Ovary (tissue), 9 donors: ENCODE measurements around the gene C21orf91. TPM values are rescaled to one million over a fixed set of nuclear protein-coding genes. Genes with fewer than 3 reads are reported as not detected.

Experiments
- DNase-seq, 5 donors: peaks; one replicate each; pipeline ENCODE4 v3.0.0-alpha.2; 2019 to 2020
- H3K27ac ChIP-seq, 2 donors: fragments of 200-600 bp; one replicate each; pipeline versions ENCODE4 v1.5.1 to v1.8.0; 2019 to 2022
- H3K27me3 ChIP-seq: fragments of 200-600 bp; one replicate; pipeline ENCODE4 v1.8.0; 2022
- H3K36me3 ChIP-seq: fragments of 200-600 bp; sonication (generic); one replicate; pipeline ENCODE4 v1.5.1; 2019
- H3K4me1 ChIP-seq: one replicate; pipeline ENCODE4 v1.8.1; 2013; ENCODE audit warnings: mild to moderate bottlenecking, moderate library complexity; ENCODE audit not compliant: insufficient read depth
- H3K4me3 ChIP-seq: fragments of 200-600 bp; sonication (generic); one replicate; pipeline ENCODE4 v1.5.1; 2017
- H3K9me3 ChIP-seq, 2 donors: fragments of 200-600 bp in 1 of 2; sonication (generic) in 1 of 2; one replicate each; pipeline versions ENCODE4 v1.5.1 to v1.8.1; 2013 to 2019; ENCODE audit warnings: mild to moderate bottlenecking in 1 of 2, moderate library complexity in 1 of 2
- EP300 ChIP-seq: sonication (generic); formaldehyde crosslinking; IDR thresholded peaks from one replicate; pipeline ENCODE4 v1.6.1; 2017; ENCODE audit warnings: antibody characterized with exemption
- POLR2A ChIP-seq: fragments of 450-650 bp; IDR thresholded peaks from one replicate; pipeline ENCODE4 v1.6.1; 2017; ENCODE audit warnings: antibody characterized with exemption, mild to moderate bottlenecking, moderate library complexity
- WGBS, 3 donors: extraction: QIAGEN DNeasy Blood & Tissue Kit in 1 of 3; methylation state at CpG; one replicate each; pipeline versions ENCODE4 v1.1.5 to v1.1.7; 2013 to 2017; 5-methylcytosine and 5-hydroxymethylcytosine counted together
- intact Hi-C, 4 donors: fragments of 100-400 bp; cut with DNase I; formaldehyde crosslinking; loops; one replicate each; pipeline versions ENCODE4 v1.11.0 to v1.15.1; 2022 to 2023
- polyA plus RNA-seq, 2 donors: library from polyadenylated mRNA; stranded (reverse); fragments of 200-250 nt in 1 of 2; fragments of 350-450 nt in 1 of 2; fragmentation: Illumina TruSeq in 1 of 2; extraction: RNeasy Lipid Tissue Mini Kit (QIAGEN cat#74804) in 1 of 2; gene quantifications; one replicate each; pipeline ENCODE4 v1.2.3, GENCODE V29; 2013 to 2014
- total RNA-seq, 7 donors: library from RNA; depleted of rRNA in 2 of 7; stranded (reverse); fragments of >200 nt in 2 of 7; fragmentation: NEBNext Ultra II Directional in 3 of 7; extraction: Animal tissue kit (Norgen Biotek cat#: 25700) in 3 of 7; gene quantifications; one replicate each; pipeline versions ENCODE4 v1.1.0 to v1.2.4, GENCODE V29; 2016 to 2023
- TF ChIP-seq, protein P1 (sequence below), 3 donors: fragments of 450-650 bp in 2 of 3; fragments of 200-600 bp in 1 of 3; IDR thresholded peaks; one replicate each; pipeline versions ENCODE4 v1.5.1 to v1.8.0; 2016 to 2022; ENCODE audit warnings: antibody characterized with exemption in 3 of 3, mild to moderate bottlenecking in 1 of 3
- donor health status: DM: no; HTN: no; CAD: no; lungs with moderate emphysema.
- donor health status: DM: no; HTN: no; CAD: no.
- donor health status: Bipolar disorder and iron deficiency.
- donor health status: DM: yes; HTN: yes; CAD: no.
- donor health status: DM: no; HTN: no; CAD: no.
- donor health status: DM: yes; HTN: yes; CAD: no.

The C21orf91 gene
- total and polyA plus RNA-seq, 9 donors, result 5.3 to 19.2 (median 14.6) TPM

DNA sequence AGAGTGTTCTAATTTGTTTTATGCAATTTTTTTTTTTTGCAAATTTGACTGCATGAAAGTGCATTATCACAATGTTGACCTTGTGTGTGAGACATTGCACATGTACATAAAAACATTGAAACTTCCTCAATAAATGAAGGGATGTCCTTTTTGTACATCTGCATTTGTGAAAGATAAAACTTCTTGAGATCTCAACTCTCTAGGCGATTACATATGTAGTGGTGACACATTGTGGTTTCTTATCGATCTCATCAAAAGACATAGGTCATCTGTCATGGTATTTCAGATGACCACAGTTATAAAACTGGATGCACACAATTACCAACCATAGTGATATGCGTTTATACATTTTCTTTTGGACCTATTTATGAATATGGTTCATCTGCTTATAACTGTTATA, 35.6 kb upstream of the C21orf91 start:
- Histone ChIP-seq H3K4me3 (no peak overlapping the region), H3K27me3 (no peaks in the 10 kb centered on the region), H3K9me3 (no peaks in the 10 kb centered on the region), H3K27ac (no peak overlapping the region), H3K4me1 (no peaks in the 10 kb centered on the region), H3K36me3 (no peaks in the 10 kb centered on the region)
- intact Hi-C loops, result no loop called here
- TF ChIP-seq EP300, result no peak
- no peak for TF ChIP-seq POLR2A
- TF ChIP-seq, protein P1, sequence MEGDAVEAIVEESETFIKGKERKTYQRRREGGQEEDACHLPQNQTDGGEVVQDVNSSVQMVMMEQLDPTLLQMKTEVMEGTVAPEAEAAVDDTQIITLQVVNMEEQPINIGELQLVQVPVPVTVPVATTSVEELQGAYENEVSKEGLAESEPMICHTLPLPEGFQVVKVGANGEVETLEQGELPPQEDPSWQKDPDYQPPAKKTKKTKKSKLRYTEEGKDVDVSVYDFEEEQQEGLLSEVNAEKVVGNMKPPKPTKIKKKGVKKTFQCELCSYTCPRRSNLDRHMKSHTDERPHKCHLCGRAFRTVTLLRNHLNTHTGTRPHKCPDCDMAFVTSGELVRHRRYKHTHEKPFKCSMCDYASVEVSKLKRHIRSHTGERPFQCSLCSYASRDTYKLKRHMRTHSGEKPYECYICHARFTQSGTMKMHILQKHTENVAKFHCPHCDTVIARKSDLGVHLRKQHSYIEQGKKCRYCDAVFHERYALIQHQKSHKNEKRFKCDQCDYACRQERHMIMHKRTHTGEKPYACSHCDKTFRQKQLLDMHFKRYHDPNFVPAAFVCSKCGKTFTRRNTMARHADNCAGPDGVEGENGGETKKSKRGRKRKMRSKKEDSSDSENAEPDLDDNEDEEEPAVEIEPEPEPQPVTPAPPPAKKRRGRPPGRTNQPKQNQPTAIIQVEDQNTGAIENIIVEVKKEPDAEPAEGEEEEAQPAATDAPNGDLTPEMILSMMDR (IDR thresholded peaks at IDR 0.05), result no peak
- DNase-seq, result no peak
- 81 to 89% (median 85%) methylated on average over 3 of the region's 3 CpGs for WGBS, 3 donors

DNA sequence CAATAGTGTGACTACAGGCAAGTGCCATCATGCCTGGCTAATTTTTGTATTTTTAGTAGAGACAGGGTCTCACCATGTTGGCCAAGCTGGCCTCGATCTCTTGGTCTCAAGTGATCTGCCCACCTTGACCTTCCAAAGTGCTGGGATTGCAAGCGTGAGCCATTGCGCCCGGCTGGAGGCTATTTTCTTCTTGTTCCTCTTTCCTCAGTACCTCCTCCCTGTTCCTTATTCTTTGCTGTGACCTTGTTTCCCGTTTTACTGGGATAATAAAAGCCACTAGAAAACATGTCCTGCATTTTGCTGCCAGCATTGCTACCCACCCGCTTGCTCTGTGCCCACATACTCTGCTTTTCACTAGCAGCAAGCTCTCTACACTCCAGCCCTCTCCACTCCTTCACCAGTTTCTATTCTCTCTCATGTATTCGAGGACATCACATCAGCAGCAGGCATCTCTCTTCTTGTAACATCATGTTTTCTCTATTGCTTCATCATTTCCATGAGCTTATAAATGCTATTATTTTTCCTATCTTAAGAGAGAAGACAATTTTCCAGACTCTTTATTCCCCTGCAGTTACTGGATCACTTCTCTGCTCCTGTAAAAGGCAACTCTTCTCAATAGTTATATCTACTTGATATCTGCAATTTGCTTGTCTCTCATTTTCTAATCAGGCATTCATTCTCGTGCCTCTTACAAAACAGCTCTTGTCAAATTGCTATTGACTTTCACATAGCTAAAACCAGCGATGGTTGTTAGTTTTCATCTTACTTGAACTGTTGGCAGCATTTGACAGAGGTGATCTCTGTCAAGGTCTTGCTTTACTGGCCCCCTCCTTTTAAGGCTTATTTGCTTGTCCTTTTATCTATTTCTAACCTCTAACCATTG, 34.5 kb upstream of the C21orf91 start:
- 67 to 74% (median 73%) methylated on average over 9 of the region's 9 CpGs for WGBS, 3 donors
- no peak overlapping the region for H3K4me3 ChIP-seq
- TF ChIP-seq POLR2A, result no peak
- TF ChIP-seq, protein P1 (IDR thresholded peaks at IDR 0.05), result no peak
- TF ChIP-seq EP300, result no peak
- intact Hi-C loops, result no loop called here
- H3K36me3 ChIP-seq, result no peaks in the 10 kb centered on the region
- no peak overlapping the region for H3K27ac ChIP-seq
- no peak for DNase-seq
- no peaks in the 10 kb centered on the region for H3K27me3 ChIP-seq
- no peaks in the 10 kb centered on the region for H3K9me3 ChIP-seq
- no peaks in the 10 kb centered on the region for H3K4me1 ChIP-seq

DNA sequence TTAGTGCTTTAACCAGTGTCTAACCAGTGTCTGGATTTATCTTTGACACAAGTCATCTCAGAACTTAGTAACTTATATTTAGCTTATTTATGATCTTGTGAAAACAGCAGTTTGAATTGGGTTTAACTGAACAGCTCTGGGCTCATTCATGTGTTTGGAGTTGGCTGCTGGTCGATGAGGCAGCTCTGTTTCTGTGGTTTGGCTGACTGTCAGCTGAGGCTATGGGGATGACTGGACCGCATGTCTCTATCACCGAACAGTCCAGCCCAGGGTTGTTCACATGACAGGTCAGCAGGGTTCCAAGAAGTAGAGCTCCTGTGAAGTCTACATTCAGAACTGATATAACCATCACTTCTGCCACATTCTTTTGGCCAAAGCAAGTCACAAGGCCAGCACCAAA, 29.1 kb upstream of the C21orf91 start:
- Histone ChIP-seq H3K9me3 (no peaks in the 10 kb centered on the region), H3K27me3 (no peaks in the 10 kb centered on the region)
- 4 to 15% (median 12%) methylated on average over 3 of the region's 3 CpGs for WGBS, 3 donors

DNA sequence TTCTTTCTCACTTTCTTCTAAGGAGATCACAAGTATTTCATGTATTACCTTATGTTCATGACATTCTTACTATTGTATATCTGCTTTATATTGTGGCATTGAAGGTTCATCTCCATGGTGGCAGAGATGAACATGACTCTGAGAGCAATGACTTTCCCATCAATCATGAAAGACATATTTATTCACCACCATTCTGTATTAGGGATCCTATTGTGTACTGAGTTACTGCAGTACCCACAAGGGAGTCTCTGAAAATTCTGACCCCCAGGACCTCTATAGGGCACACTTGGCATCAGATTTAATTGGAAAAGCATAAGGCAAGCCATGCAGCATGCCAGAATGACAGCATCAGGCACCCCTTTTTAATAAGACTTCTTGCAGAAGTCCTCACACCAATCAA, 21.9 kb upstream of the C21orf91 start:
- no peaks in the 10 kb centered on the region for H3K4me1 ChIP-seq
- no peak for TF ChIP-seq POLR2A
- H3K9me3 ChIP-seq, result no peaks in the 10 kb centered on the region
- no peaks in the 10 kb centered on the region for H3K36me3 ChIP-seq
- H3K27me3 ChIP-seq, result no peaks in the 10 kb centered on the region
- H3K4me3 ChIP-seq, result no peak overlapping the region
- no peak for DNase-seq
- intact Hi-C loops, result no loop called here
- H3K27ac ChIP-seq, result no peak overlapping the region

More for the DNA sequence above, 29.1 kb upstream of the C21orf91 start:
- Histone ChIP-seq H3K4me1 (no peaks in the 10 kb centered on the region), H3K4me3 (no peak overlapping the region), H3K27ac (no peak overlapping the region), H3K36me3 (no peaks in the 10 kb centered on the region)
- intact Hi-C loops, result no loop called here
- TF ChIP-seq POLR2A (no peak), EP300 (no peak)
- TF ChIP-seq, protein P1 (IDR thresholded peaks at IDR 0.05), result no peak
- no peak for DNase-seq

DNA sequence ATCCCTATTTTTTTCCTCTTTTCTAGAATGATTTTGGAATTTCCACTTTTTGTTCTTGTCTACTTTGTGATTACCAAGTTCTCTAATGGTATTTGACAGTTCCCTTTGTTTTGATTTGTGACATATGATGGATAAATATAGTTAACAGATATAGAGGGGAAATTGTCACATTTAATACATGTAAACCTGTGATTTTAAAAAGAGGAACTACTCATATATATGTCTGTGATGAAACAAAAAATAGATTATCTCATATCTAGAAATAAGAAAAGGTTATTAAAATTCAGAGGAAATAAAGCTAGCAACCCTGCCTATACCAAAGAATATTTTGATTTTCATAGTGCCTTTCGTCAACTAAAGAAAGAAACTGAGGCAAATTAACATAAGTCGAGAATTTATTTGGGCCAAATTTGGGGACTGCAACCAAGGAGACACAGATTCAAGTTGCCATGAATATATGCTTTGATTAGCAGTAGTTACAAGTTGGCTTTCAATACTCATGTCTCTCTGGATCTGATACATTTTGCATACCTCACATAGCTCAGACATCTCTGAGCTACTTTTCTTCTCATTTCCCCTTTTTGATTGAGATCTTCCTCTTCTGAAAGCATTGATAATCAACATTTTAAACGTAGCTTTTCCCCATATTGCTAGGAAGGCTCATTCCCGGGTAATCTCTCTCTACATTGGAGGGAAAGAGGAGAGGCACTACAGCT, 15.6 kb upstream of the C21orf91 start:
- Histone ChIP-seq H3K4me3 (no peak overlapping the region), H3K27ac (no peak overlapping the region), H3K9me3 (no peaks in the 10 kb centered on the region), H3K27me3 (no peaks in the 10 kb centered on the region), H3K36me3 (no peaks in the 10 kb centered on the region), H3K4me1 (no peaks in the 10 kb centered on the region)
- intact Hi-C loops, result no loop called here
- 65 to 67% (median 67%) methylated on average over 4 of the region's 4 CpGs for WGBS, 3 donors
- no peak for DNase-seq
- TF ChIP-seq, protein P1 (IDR thresholded peaks at IDR 0.05), result no peak
